Right lobe of liver (tissue), 4 donors: Measurements from ENCODE around the gene STYK1.

ENCODE experiments used
- POLR2A ChIP-seq: fragments of 450-650 bp; IDR thresholded peaks from one replicate; pipeline ENCODE4 v1.6.1; 2017; ENCODE audit warnings: antibody characterized with exemption, mild to moderate bottlenecking
- TF ChIP-seq, protein P1 (sequence below), 4 donors: fragments of 200-600 bp in 3 of 4; fragments of 450-650 bp in 1 of 4; IDR thresholded peaks; one replicate each; pipeline versions ENCODE4 v1.5.1 to v1.8.0; 2016 to 2022; ENCODE audit warnings: antibody characterized with exemption in 4 of 4, mild to moderate bottlenecking in 2 of 4
- donor health status: DM: no; HTN: no; CAD: no.
- donor health status: DM: no; HTN: no; CAD: no.
- donor health status: DM: no; HTN: yes; CAD: no.

DNA sequence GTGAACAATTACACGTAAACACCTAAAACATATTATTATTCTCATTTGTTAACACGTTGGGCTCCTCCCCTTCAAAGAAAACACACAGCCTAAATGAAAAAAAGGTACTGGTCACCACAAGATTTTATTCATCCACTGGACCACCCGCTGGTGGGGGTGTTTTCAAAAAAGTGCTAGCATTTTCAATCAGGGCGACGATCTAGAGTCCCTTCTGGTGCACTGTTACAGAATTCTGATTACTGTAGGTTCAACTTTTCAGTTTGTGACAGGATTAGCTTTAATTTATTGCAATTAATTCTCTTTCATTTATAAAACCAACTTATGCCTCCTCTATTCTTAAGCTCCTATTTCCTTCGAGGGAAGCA, 60.9 kb downstream of the STYK1 start:
- TF ChIP-seq, protein P1, sequence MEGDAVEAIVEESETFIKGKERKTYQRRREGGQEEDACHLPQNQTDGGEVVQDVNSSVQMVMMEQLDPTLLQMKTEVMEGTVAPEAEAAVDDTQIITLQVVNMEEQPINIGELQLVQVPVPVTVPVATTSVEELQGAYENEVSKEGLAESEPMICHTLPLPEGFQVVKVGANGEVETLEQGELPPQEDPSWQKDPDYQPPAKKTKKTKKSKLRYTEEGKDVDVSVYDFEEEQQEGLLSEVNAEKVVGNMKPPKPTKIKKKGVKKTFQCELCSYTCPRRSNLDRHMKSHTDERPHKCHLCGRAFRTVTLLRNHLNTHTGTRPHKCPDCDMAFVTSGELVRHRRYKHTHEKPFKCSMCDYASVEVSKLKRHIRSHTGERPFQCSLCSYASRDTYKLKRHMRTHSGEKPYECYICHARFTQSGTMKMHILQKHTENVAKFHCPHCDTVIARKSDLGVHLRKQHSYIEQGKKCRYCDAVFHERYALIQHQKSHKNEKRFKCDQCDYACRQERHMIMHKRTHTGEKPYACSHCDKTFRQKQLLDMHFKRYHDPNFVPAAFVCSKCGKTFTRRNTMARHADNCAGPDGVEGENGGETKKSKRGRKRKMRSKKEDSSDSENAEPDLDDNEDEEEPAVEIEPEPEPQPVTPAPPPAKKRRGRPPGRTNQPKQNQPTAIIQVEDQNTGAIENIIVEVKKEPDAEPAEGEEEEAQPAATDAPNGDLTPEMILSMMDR (IDR thresholded peaks at IDR 0.05), result no peak
- TF ChIP-seq POLR2A, result no peak
